ENCODE results near the gene AGFG2.
"Not testable (repeated sequence)": the region's sequence is repeated elsewhere in the genome, so short reads cannot be mapped to it uniquely, and the experiment has no call there.

AGFG2 gene

GRCh38 chr7:100513212-100513810, 25.7 kb upstream of the AGFG2 start:
- H3K27me3 Mint-ChIP-seq, result no peaks in the 10 kb centered on the region
- ATAC-seq (no peak), DNase-seq (no peak)
- H3K4me1 Mint-ChIP-seq, result peaks cover 25% of the 10 kb centered on the region
- no peak overlapping the region for H3K27ac Mint-ChIP-seq
- no peak overlapping the region for H3K4me3 Mint-ChIP-seq
- no peaks in the 10 kb centered on the region for H3K9me3 Mint-ChIP-seq

GRCh38 chr7:100515072-100515532, 23.9 kb upstream of the AGFG2 start:
- H3K27ac Mint-ChIP-seq, result no peak overlapping the region
- ATAC-seq (no peak), DNase-seq (no peak)
- H3K4me3 Mint-ChIP-seq, result no peak overlapping the region
- no peaks in the 10 kb centered on the region for H3K9me3 Mint-ChIP-seq
- H3K27me3 Mint-ChIP-seq, result no peaks in the 10 kb centered on the region
- H3K4me1 Mint-ChIP-seq, result peaks cover 25% of the 10 kb centered on the region

DNA sequence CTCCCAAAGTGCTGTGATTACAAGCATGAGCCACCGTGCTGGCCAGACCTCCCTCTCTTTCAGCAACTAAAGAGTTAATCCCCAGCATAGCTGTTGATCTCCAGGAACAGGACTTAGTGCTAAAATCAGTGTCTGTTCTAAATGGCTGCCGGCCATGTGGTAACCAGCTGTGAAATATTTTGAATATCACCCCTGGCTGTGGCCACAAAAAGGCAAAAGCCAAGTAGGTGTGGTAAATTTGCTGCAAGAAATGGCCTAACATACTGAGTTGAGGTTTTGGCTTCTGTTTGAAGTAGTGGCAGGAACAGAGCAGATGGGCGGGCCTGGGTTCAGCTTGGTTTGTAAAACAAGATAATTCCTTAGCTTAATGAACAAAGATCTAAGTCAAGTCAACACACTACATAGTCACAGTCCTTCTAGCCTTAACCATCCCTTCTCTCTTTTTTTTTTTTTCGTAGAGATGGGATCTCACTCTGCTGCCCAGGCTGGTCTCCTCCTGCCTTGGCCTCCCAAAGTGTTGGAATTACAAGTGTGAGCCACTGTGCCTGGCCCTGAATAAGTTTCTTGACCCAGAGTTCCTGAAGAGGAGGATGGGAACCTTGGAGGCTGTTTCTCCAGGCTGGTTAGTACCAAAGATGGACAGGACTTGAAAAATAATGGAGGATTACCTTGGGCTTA, 22.7 kb upstream of the AGFG2 start:
- ATAC-seq (peak; percentile 95), DNase-seq (peak; percentile 23 to 52)

GRCh38 chr7:100517305-100517704, 21.7 kb upstream of the AGFG2 start:
- DNase-seq (no peak), ATAC-seq (no peak)
- Mint-ChIP-seq H3K9me3 (no peaks in the 10 kb centered on the region), H3K4me3 (no peak overlapping the region), H3K27me3 (no peaks in the 10 kb centered on the region), H3K27ac (no peak overlapping the region), H3K4me1 (peaks cover 25% of the 10 kb centered on the region)

More for the DNA sequence above, 22.7 kb upstream of the AGFG2 start:
- Mint-ChIP-seq H3K9me3 (no peaks in the 10 kb centered on the region), H3K4me3 (no peak overlapping the region), H3K27me3 (no peaks in the 10 kb centered on the region), H3K27ac (peak overlapping the region in 1 of 2 donors; percentile 10), H3K4me1 (peaks cover 25% of the 10 kb centered on the region)

GRCh38 chr7:100519580-100519979, 19.4 kb upstream of the AGFG2 start:
- H3K4me1 Mint-ChIP-seq, result peaks cover 20% of the 10 kb centered on the region
- no peak overlapping the region for H3K4me3 Mint-ChIP-seq
- no peak overlapping the region for H3K27ac Mint-ChIP-seq

DNA sequence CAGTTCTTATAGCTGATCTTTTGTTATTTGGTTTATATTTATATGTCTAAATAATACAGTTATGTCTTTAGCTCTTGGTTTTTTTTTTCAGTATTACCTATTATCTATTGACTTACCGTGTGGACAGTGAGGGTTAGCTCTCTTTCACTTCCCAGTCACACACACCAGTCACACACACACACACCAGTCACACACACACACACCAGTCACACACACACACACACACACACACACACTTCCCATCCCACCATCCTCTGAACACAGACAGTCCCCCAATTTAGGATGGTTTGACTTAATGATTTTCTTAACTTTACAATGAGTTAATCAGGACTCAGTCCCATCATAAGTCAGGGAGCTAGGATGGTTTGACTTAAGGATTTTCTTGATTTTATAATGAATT, 18.9 kb upstream of the AGFG2 start:
- no peak overlapping the region for H3K4me3 Mint-ChIP-seq
- ATAC-seq, result no peak
- H3K9me3 Mint-ChIP-seq, result no peaks in the 10 kb centered on the region
- DNase-seq, result no peak
- peaks cover 16% of the 10 kb centered on the region for H3K4me1 Mint-ChIP-seq
- no peak overlapping the region for H3K27ac Mint-ChIP-seq
- H3K27me3 Mint-ChIP-seq, result no peaks in the 10 kb centered on the region

More at GRCh38 chr7:100519580-100519979, 19.4 kb upstream of the AGFG2 start:
- no peak for ATAC-seq
- Mint-ChIP-seq H3K27me3 (no peaks in the 10 kb centered on the region), H3K9me3 (no peaks in the 10 kb centered on the region)
- no peak for DNase-seq

DNA sequence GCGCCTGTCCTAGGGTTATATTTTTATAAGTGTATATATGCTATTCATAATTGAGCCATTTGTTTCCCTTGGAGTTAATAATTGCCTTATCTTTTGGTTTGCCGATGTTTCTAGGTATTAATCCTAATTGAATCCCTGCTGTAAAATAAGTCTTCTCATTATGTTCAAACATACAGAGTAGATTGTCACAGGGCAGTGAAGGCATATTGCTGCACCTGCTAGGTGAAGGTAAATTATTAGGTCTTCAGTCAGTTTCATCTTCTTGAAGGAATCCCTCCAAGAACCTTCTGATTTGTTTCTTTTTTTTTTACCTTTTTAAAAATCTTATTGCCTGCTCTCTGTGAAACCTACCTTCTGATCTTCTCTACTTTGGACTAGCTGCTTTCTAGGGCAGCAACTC, 17.9 kb upstream of the AGFG2 start:
- Mint-ChIP-seq H3K4me1 (peaks cover 7% of the 10 kb centered on the region), H3K27me3 (no peaks in the 10 kb centered on the region), H3K9me3 (no peaks in the 10 kb centered on the region), H3K27ac (no peak overlapping the region), H3K4me3 (no peak overlapping the region)
- DNase-seq (no peak), ATAC-seq (no peak)

- not testable (repeated sequence) for H3K27me3 Mint-ChIP-seq, H3K9me3 Mint-ChIP-seq, H3K4me3 Mint-ChIP-seq, DNase-seq, ATAC-seq, H3K4me1 Mint-ChIP-seq, H3K27ac Mint-ChIP-seq
These were observed 17.0 kb upstream of the AGFG2 start for GRCh38 chr7:100521909-100522593.

DNA sequence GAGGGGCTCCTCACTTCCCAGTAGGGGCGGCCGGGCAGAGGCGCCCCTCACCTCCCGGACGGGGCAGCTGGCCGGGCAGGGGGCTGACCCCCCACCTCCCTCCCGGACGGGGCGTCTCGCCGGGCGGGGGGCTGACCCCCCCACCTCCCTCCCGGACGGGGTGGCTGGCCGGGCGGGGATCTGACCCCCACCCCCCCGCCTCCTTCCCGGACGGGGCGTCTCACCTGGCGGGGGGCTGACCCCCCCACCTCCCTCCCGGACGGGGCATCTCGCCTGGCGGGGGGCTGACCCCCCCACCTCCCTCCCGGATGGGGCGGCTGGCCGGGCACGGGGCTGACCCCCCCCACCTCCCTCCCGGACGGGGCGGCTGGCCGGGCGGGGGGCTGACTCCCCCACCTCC, 15.8 kb upstream of the AGFG2 start:
- not testable (repeated sequence) for H3K27me3 Mint-ChIP-seq, H3K9me3 Mint-ChIP-seq, H3K27ac Mint-ChIP-seq, H3K4me3 Mint-ChIP-seq, DNase-seq
- peaks cover 11% of the 10 kb centered on the region for H3K4me1 Mint-ChIP-seq
- ATAC-seq, result peak; percentile 68

- H3K9me3 Mint-ChIP-seq, H3K27ac Mint-ChIP-seq, H3K27me3 Mint-ChIP-seq, DNase-seq, ATAC-seq: not testable (repeated sequence)
- Mint-ChIP-seq H3K4me1 (peaks cover 13% of the 10 kb centered on the region), H3K4me3 (peak overlapping the region in 1 of 2 donors; percentile 17)
These were observed 10.7 kb upstream of the AGFG2 start for GRCh38 chr7:100528108-100528866.

GRCh38 chr7:100532165-100533022, 6.6 kb upstream of the AGFG2 start:
- H3K4me3 Mint-ChIP-seq, result no peak overlapping the region
- H3K27ac Mint-ChIP-seq, result no peak overlapping the region
- no peak for ATAC-seq
- H3K9me3 Mint-ChIP-seq, result no peaks in the 10 kb centered on the region
- H3K4me1 Mint-ChIP-seq, result peaks cover 12% of the 10 kb centered on the region
- no peak for DNase-seq
- H3K27me3 Mint-ChIP-seq, result no peaks in the 10 kb centered on the region

GRCh38 chr7:100535982-100536381, 3.0 kb upstream of the AGFG2 start:
- H3K27ac Mint-ChIP-seq, H3K4me3 Mint-ChIP-seq, H3K9me3 Mint-ChIP-seq, ATAC-seq, DNase-seq, H3K27me3 Mint-ChIP-seq: not testable (repeated sequence)
- peaks cover 25% of the 10 kb centered on the region for H3K4me1 Mint-ChIP-seq

DNA sequence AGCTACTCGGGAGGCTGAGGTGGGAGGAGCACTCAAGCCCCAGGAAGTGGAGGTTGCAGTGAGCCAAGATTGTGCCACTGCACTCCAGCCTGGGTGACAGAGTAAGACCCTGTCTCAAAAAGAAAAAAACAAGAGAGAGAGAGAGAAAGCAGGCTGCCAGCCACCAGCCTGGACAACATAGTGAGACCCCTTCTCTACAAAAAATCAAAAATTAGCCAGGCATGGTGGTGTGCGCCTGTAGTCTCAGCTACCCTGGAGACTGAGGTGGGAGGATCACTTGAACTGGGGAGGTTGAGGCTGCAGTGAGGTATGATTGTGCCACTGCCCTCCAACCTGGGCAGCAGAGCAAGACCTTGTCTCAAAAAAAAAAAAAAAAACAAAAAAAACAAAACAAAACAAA, 2.3 kb upstream of the AGFG2 start:
- not testable (repeated sequence) for DNase-seq, H3K27me3 Mint-ChIP-seq, ATAC-seq, H3K9me3 Mint-ChIP-seq, H3K4me3 Mint-ChIP-seq
- H3K4me1 Mint-ChIP-seq, result peaks cover 32% of the 10 kb centered on the region
- H3K27ac Mint-ChIP-seq, result peak overlapping the region in 1 of 2 donors; percentile 69

GRCh38 chr7:100538348-100538653, 702 bp upstream of the AGFG2 start:
- DNase-seq (no peak), ATAC-seq (no peak)
- Mint-ChIP-seq H3K4me1 (peaks cover 48% of the 10 kb centered on the region), H3K27ac (peak overlapping the region; percentile 29 to 97), H3K4me3 (peak overlapping the region; percentile 85 to 97), H3K27me3 (no peaks in the 10 kb centered on the region), H3K9me3 (no peaks in the 10 kb centered on the region)

Data from stimulated activated naive CD8-positive, alpha-beta T cell treated with anti-CD3 and anti-CD28 coated beads, Interleukin-15, amount 100 ng/mL, for 72 hours (primary cell).